GM23338 (cell line): ENCODE data around the gene OPTN. TPM values are rescaled to one million over a fixed set of nuclear protein-coding genes. Genes with fewer than 3 reads are reported as not detected.

Source experiments
- ATAC-seq: fragments of 200-7000 bp; cut with Tn5 transposase; 3 replicates; pipeline ENCODE4 v1.9.1; 2020
- DNase-seq: peaks from one replicate; pipeline ENCODE4 v3.0.0-alpha.2; 2015; ENCODE audit warnings: low spot score
- H2AFZ ChIP-seq: fragments of 200-600 bp; sonication (generic); 2 replicates; pipeline ENCODE4 v1.8.0; 2016; ENCODE audit warnings: antibody characterized with exemption, mild to moderate bottlenecking, moderate library complexity
- H3F3A ChIP-seq: fragments of 200-600 bp; sonication (generic); replicated peaks from 2 replicates; pipeline ENCODE4 v1.8.0; 2017; ENCODE audit warnings: antibody characterized with exemption, mixed run types, low read depth
- H3K27ac ChIP-seq: fragments of 200-600 bp; sonication (generic); 2 replicates; pipeline ENCODE4 v1.6.1; 2016; ENCODE audit warnings: low read depth
- H3K27me3 ChIP-seq: fragments of 200-600 bp; sonication (generic); 2 replicates; pipeline ENCODE4 v1.8.0; 2016; ENCODE audit warnings: mild to moderate bottlenecking, mixed run types, moderate library complexity; ENCODE audit not compliant: insufficient read depth
- H3K36me3 ChIP-seq: fragments of 200-600 bp; sonication (generic); 2 replicates; pipeline ENCODE4 v1.8.0; 2016; ENCODE audit warnings: mild to moderate bottlenecking; ENCODE audit not compliant: insufficient read depth
- H3K4me1 ChIP-seq: fragments of 200-600 bp; sonication (generic); 2 replicates; pipeline ENCODE4 v1.8.0; 2016; ENCODE audit warnings: mild to moderate bottlenecking, moderate library complexity; ENCODE audit not compliant: insufficient read depth
- H3K4me2 ChIP-seq: fragments of 200-600 bp; sonication (generic); 2 replicates; pipeline ENCODE4 v1.7.1; 2017; ENCODE audit warnings: mixed run types
- H3K4me3 ChIP-seq: fragments of 200-600 bp; sonication (generic); 2 replicates; pipeline ENCODE4 v1.6.1; 2016; ENCODE audit warnings: mixed run types
- H3K79me2 ChIP-seq: fragments of 200-600 bp; sonication (generic); replicated peaks from 2 replicates; pipeline ENCODE4 v1.8.0; 2017; ENCODE audit warnings: mild to moderate bottlenecking; ENCODE audit not compliant: insufficient read depth
- H3K9me2 ChIP-seq: fragments of 200-600 bp; sonication (generic); 2 replicates; pipeline ENCODE4 v1.8.0; 2017; ENCODE audit not compliant: insufficient read depth
- H4K20me1 ChIP-seq: fragments of 200-600 bp; sonication (generic); replicated peaks from 2 replicates; pipeline ENCODE4 v1.8.0; 2017; ENCODE audit warnings: mild to moderate bottlenecking; ENCODE audit not compliant: insufficient read depth
- H3K27ac Mint-ChIP-seq: 2 replicates; pipeline ENCODE4 v1.8.0; 2020; ENCODE audit warnings: inconsistent platforms, mild to moderate bottlenecking, moderate library complexity, mixed read lengths
- H3K27me3 Mint-ChIP-seq: 3 replicates; pipeline ENCODE4 v1.8.0; 2022; ENCODE audit warnings: low read depth, mild to moderate bottlenecking, moderate library complexity, mixed read lengths, inconsistent platforms; ENCODE audit not compliant: insufficient read depth, poor library complexity
- H3K36me3 Mint-ChIP-seq: 3 replicates; pipeline ENCODE4 v1.8.0; 2021; ENCODE audit warnings: low read depth, mild to moderate bottlenecking, inconsistent platforms, moderate library complexity, mixed read lengths
- H3K4me1 Mint-ChIP-seq: 3 replicates; pipeline ENCODE4 v1.8.0; 2020; ENCODE audit warnings: mild to moderate bottlenecking, inconsistent platforms, mixed read lengths
- H3K4me3 Mint-ChIP-seq: 3 replicates; pipeline ENCODE4 v1.8.0; 2021; ENCODE audit warnings: moderate library complexity, mild to moderate bottlenecking, inconsistent platforms, mixed read lengths
- H3K9me3 Mint-ChIP-seq: 3 replicates; pipeline ENCODE4 v1.8.0; 2020; ENCODE audit warnings: moderate library complexity, mild to moderate bottlenecking, inconsistent platforms, mixed read lengths
- CREB1 ChIP-seq: fragments of 250-450 bp; sonication (Bioruptor Pico); IDR thresholded peaks from 2 replicates; pipeline ENCODE4 v1.5.0; 2020; ENCODE audit warnings: low read depth, mild to moderate bottlenecking, moderate library complexity
- EZH2 ChIP-seq: fragments of 200-600 bp; sonication (generic); IDR thresholded peaks from one replicate; pipeline ENCODE4 v1.8.0; 2017; ENCODE audit warnings: antibody characterized with exemption, mild to moderate bottlenecking, low read depth; ENCODE audit not compliant: unreplicated experiment
- EZH2phosphoT487 ChIP-seq: fragments of 200-600 bp; sonication (generic); IDR thresholded peaks from one replicate; pipeline ENCODE4 v1.8.1; 2018; ENCODE audit warnings: antibody characterized with exemption; ENCODE audit not compliant: unreplicated experiment
- JUNB ChIP-seq: IDR thresholded peaks from one replicate; pipeline ENCODE4 v1.6.1; 2016; ENCODE audit warnings: antibody characterized with exemption; ENCODE audit not compliant: unreplicated experiment
- NANOG ChIP-seq: IDR thresholded peaks from 2 replicates; pipeline ENCODE4 v1.6.1; 2016; ENCODE audit warnings: antibody characterized with exemption, borderline replicate concordance
- POLR2AphosphoS5 ChIP-seq: IDR thresholded peaks from 2 replicates; pipeline ENCODE4 v1.6.1; 2016; ENCODE audit warnings: antibody characterized with exemption, low read depth
- REST ChIP-seq: IDR thresholded peaks from one replicate; pipeline ENCODE4 v1.6.1; 2018; ENCODE audit warnings: antibody characterized with exemption; ENCODE audit not compliant: unreplicated experiment
- STAT1 ChIP-seq: IDR thresholded peaks from one replicate; pipeline ENCODE4 v1.6.1; 2016; ENCODE audit warnings: antibody characterized with exemption; ENCODE audit not compliant: unreplicated experiment
- ZNF114 ChIP-seq: fragments of 250-450 bp; sonication (Bioruptor Pico); IDR thresholded peaks from 2 replicates; pipeline ENCODE4 v1.5.0; 2020; ENCODE audit warnings: mild to moderate bottlenecking, moderate library complexity
- ZNF331 ChIP-seq: fragments of 250-450 bp; sonication (Bioruptor Pico); IDR thresholded peaks from 2 replicates; pipeline ENCODE4 v1.5.0; 2020; ENCODE audit warnings: low read depth, mild to moderate bottlenecking, moderate library complexity
- ZNF462 ChIP-seq: fragments of 250-450 bp; sonication (Bioruptor Pico); IDR thresholded peaks from 2 replicates; pipeline ENCODE4 v1.5.0; 2020; ENCODE audit warnings: mild to moderate bottlenecking, moderate library complexity
- polyA plus RNA-seq: library from polyadenylated mRNA; unstranded; fragments of >200 nt; fragmentation: Nextera tagmentation; extraction: Ambion mirVana; gene quantifications from 2 replicates; pipeline ENCODE4 v1.2.1, GENCODE V29; 2016
- total RNA-seq: library from RNA; depleted of rRNA; stranded (reverse); fragments of >200 nt; shearing (Covaris generic); gene quantifications from 2 replicates; pipeline ENCODE4 v1.2.3, GENCODE V29; 2014
- TF ChIP-seq, protein P1 (sequence below), 2 experiments: fragments of 200-600 bp in 1 of 2; sonication (generic) in 1 of 2; conservative IDR thresholded peaks; 2 replicates each; pipeline versions ENCODE4 v1.5.1 to v1.6.1; 2016 to 2017; ENCODE audit warnings: antibody characterized with exemption in 2 of 2, low read depth in 2 of 2, mild to moderate bottlenecking in 2 of 2, moderate library complexity in 1 of 2
- TF ChIP-seq, protein P2 (sequence below): IDR thresholded peaks from 2 replicates; pipeline ENCODE4 v1.6.1; 2016; ENCODE audit warnings: antibody characterized with exemption

The OPTN gene
- total and polyA plus RNA-seq, 2 experiments from 2014 or later: 6.0 to 13.0 TPM

- Histone ChIP-seq H3K27ac (no peak overlapping the region), H3K27me3 (peaks cover 5% of the 10 kb centered on the region), H3K36me3 (no peaks in the 10 kb centered on the region; the same call in 1 of the 2 replicates), H3F3A (no peaks in the 10 kb centered on the region), H3K4me1 (peaks cover 5% of the 10 kb centered on the region; the same call in 1 of the 2 replicates), H4K20me1 (no peaks in the 10 kb centered on the region), H3K79me2 (no peaks in the 10 kb centered on the region), H2AFZ (no peak overlapping the region), H3K4me2 (no peak overlapping the region), H3K4me3 (no peak overlapping the region), H3K9me2 (0 out of 2 replicates have a peak, but pooled peaks cover 3% of the 10 kb centered on the region)
- no peak overlapping the region for H3K4me3 Mint-ChIP-seq
- H3K36me3 Mint-ChIP-seq: peaks cover 3% of the 10 kb centered on the region; the same call in 1 of the 3 replicates
- no peak overlapping the region for H3K27ac Mint-ChIP-seq
- DNase-seq (no peak), ATAC-seq (no peak)
- peaks cover 9% of the 10 kb centered on the region; the same call in 2 of the 3 replicates for H3K9me3 Mint-ChIP-seq
- TF ChIP-seq NANOG (no peak), CREB1 (CRISPR knock-in tag) (no peak), ZNF114 (CRISPR knock-in tag) (no peak), STAT1 (no peak), REST (no peak), ZNF331 (CRISPR knock-in tag) (no peak), POLR2AphosphoS5 (no peak), JUNB (no peak), EZH2 (no peak), ZNF462 (CRISPR knock-in tag) (no peak), EZH2phosphoT487 (no peak)
- TF ChIP-seq, protein P1, sequence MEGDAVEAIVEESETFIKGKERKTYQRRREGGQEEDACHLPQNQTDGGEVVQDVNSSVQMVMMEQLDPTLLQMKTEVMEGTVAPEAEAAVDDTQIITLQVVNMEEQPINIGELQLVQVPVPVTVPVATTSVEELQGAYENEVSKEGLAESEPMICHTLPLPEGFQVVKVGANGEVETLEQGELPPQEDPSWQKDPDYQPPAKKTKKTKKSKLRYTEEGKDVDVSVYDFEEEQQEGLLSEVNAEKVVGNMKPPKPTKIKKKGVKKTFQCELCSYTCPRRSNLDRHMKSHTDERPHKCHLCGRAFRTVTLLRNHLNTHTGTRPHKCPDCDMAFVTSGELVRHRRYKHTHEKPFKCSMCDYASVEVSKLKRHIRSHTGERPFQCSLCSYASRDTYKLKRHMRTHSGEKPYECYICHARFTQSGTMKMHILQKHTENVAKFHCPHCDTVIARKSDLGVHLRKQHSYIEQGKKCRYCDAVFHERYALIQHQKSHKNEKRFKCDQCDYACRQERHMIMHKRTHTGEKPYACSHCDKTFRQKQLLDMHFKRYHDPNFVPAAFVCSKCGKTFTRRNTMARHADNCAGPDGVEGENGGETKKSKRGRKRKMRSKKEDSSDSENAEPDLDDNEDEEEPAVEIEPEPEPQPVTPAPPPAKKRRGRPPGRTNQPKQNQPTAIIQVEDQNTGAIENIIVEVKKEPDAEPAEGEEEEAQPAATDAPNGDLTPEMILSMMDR (conservative IDR thresholded peaks at IDR 0.05; ENCODE audit: low read depth in 2 of 2): no peak
- TF ChIP-seq, protein P2, sequence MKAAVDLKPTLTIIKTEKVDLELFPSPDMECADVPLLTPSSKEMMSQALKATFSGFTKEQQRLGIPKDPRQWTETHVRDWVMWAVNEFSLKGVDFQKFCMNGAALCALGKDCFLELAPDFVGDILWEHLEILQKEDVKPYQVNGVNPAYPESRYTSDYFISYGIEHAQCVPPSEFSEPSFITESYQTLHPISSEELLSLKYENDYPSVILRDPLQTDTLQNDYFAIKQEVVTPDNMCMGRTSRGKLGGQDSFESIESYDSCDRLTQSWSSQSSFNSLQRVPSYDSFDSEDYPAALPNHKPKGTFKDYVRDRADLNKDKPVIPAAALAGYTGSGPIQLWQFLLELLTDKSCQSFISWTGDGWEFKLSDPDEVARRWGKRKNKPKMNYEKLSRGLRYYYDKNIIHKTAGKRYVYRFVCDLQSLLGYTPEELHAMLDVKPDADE: no peak
- peaks cover 9% of the 10 kb centered on the region for H3K27me3 Mint-ChIP-seq
- H3K4me1 Mint-ChIP-seq: peaks cover 7% of the 10 kb centered on the region
Observed at GRCh38 chr10:13095929-13096328, 4.0 kb upstream of the OPTN start.
